GM21619 (cell line): ENCODE measurements around the gene SH3BP4.

Experiments
- ATAC-seq: cut with Tn5 transposase; IDR thresholded peaks from one replicate; pipeline ENCODE4 v1.9.1; 2021; ENCODE audit not compliant: unreplicated experiment

SH3BP4 gene

DNA sequence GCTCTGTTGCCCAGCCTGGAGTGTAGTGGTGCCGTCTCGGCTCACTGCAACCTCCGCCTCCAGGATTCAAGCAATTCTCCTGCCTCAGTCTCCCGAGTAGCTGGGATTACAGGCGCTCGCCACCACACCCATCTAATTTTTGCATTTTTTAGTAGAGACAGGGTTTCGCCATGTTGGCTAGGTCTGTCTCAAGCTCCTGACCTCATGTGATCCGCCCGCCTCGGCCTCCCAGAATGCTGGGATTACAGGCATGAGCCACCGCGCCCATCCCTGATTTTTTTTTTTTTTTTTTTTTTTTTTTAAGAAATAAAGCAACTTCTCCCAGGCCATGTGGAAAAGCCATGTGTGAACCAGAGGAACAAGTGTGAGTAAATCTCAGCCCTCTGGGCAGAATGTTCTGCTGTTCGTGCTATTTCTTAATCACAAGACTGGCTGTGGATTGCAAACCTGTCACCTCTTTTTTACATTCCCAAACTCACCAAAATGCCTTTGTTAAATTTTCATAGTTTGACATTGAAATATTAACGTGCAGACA is 6.4 kb upstream of the SH3BP4 start:
- ATAC-seq = no peak

DNA sequence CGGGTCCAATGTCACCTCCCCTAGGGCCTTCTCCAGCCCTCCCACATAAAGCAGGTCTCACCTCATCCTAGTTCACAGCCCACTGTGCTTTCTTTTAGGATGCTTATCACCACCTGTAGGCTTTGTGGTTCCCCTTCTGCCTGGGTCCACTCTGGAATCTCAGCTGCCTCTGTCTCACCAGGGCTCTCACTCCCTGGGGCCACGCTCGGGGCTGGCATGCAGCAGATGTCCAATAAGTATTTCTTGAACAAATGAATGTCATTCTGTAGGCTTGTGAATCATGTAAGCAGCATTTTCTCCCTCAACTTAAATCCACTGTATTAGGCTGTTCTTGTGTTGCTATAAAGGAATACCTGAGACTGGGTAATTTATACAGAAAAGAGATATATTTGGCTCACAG is 4.3 kb upstream of the SH3BP4 start:
- no peak for ATAC-seq

DNA sequence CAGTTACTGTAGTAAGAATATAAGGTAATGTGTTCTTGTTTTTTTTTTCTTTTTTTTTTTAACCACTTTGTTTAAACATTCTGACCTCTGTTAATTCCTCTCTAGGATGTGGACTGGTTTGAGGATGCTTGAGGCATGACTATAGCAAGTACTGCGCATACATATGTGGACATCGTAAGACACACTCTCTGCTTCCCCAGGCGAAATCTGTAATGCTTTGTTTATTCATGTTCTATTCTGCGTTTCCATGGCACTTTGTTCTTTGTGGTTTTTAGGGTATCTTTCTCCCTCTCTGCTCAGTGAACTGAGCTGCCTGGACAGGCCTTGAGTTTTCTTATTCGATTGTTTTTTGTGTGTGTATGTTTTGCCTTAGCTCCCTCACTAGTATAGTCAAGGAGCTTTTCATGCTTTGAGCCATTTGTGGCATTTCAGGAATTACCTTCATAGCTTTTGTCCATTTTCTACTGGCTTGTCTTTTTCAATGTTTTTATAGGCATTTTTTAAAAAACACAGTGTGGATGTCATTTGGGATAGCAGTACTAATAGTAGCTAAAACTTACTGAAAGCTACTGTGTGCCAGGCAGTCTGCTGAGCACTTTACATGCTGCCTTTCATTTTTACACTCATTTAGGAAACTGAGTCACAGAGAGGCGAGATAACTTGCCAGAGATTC is 1.9 kb upstream of the SH3BP4 start:
- ATAC-seq = no peak

DNA sequence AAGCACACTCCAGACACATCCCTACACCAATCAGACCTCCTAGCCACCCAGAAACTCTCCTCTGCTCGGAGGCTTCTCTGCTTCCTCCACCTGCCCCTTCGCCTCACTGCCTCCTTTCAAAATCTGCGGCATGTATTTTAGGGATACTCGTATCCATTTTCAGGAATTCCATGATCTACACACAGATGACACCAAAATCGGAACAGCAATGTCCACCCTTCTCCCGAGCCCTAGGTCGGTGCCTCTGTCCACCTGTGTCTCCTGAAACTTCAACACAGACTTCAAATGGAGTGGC is 1.4 kb upstream of the SH3BP4 start:
- no peak for ATAC-seq

DNA sequence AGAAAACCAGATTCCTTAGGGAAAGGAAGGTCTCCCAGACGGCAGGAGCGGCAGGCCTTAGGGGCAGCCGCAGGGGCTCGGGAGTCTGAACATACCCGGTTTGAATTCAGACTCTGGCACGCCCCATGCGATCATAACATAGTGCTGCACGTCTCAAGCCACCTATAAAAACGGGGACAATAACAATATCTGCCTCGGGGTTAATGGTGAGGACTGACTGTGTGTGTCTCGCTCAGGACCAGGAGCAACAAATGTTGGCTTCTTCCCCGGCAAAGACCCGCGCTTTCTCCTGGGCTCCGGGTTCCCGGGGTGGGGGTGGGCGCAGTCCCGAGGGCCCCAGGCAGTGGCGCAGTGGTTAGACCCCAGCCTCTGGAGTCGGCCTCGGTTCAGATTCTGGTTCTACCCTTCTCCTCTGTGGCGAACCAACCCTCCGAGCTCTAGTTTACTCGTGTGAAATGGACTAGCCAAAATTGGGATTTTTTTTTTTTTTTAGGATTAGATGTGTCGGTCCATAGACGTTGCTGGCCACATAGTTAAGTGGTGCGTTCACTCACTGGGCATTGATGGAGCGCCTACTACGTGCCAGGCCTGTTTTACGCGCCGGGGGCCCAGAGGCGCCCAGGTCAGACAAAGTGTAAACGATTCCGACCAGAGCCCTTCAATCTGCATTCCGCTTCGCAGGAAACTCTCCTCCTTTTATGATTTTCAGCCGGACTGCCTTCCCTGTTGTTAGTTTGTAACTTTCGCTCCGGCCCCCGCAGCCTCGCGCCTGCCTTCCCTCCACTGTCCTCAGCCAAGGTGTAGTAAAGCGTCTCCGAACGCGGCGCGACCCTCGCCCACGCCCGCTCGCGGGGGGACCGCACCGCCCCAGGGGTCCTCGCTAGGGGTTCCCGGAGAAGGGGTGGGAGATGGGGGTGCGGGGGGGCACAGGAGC is 820 bp upstream of the SH3BP4 start:
- ATAC-seq = no peak

DNA sequence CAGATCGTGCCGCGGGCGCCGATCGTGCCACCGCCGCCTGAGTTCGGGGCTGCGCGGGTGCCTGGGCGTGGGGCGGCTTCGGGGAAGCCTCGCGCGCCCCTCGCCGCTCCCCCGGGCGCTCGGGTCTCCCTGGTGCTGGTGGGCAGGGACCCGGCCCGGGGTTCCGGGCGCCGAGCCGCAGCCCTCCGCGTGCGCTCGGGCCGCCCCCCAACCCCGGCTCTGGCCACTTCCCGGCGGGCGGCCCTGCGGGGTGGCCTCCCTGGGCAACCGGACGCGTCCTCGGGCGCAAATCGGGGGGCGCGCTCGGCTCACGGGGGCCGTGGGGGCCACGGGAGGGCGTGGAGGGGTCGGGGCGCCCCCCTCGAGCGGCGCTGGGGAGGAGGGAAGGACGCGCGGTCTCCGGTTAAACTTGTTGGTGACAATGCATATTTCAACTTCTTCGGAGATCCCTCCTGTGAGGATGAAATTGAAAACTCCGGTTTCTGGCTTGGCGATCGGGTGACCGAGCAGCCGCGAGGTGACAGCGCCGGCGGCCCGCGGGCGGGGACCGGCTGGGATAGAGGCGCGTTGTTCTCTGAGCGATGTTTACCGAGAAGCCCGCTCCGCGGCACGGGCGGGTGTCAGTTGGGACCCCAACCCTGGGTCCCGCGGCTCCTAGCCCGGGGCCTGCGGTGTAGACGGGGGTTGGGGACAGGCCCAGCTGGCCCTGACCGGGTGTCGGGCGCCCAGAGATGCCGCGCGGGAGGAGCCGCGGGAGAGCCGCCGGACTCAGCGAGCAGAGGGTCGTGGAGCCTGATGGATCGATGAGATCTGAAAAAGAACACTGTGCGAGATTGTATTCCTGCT is 676 bp downstream of the SH3BP4 start:
- ATAC-seq = no peak

DNA sequence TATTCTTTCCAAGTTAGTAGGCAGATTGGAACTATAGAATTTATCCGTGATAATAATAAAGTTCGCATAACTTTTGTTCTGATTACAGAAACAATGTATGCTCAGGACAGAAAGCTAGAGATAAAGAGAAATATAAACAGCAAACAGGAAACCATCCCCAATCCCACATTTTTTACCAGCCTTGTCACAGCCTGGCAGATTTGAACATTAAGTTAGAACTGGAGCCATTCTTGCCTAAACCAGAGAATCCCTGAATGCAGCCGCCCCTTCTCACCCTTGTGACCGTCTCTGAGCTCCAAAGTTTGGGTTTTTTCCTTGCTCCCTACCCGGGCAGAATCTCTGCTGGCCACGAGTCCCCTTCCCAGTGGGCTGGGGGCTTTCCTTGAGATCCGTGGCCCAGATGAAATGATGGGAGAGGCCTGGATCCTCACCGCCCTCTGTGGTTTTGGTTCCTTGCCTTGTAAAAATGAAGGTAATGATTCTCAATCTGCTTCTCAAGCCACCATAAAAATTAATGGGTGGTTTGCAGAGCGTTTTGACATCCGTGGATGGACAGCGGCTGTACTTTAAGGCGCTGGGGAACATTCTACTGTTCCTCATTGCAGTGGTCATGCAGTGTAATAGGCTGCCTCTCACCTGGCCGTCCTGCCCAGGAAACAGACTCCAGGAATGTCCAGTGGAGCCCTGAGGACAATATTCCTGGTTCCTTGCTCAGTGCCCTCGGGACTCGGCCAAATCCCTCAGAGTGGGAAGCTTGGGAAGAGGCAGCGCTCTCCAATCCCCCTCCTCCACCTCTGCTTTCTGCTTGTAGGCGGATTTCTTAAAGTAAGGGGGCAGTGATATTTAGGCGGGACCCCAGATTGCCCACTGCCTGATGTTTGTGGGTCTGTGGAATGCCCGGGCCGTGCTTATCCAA is 1.6 kb downstream of the SH3BP4 start:
- no peak for ATAC-seq

DNA sequence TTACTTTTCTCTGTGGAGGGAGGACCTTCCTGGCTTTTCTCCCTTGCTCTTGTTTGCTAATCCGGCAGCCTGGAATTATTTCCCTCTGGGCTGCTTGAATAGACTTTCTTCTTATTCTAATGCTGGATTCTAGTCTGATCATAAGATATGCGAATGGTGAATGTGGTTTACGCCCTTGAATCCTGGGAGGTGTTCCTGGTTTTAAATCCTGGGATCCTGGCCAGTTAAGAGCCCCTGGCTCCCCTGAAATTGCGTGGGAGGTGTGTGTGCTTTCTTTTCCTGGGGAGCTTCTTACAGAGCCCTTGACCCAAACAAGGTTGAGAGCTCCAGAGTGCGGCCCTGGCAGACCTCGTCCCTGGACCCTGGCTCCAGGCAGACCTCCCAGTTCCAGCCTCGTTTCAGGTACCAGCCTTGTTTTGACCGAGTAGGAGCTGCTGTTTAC is 2.8 kb downstream of the SH3BP4 start:
- ATAC-seq = no peak

DNA sequence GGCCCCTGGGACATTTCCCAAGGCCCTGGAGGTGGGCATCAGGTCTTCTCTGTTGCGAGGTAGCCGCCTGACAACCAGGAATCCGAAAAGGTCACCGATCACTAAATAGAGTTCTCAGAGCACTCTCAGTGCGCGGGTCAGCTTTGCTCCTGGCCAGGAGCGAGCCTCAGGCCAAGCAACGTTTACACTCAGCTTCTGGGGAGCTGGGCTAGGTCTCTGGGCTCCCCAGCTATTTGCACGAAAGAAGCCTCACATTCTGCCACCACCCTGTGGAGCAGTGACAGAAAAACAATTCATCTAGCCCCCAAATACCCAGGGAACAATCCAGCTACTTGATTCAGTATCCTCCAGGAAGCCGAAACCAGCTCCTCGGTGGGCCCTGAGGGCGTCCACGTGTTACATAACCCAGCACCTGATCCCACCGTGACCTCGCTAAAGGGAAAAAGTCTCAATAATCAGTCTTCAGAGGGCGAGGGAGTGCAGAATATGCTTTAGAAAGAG is 3.3 kb downstream of the SH3BP4 start:
- no peak for ATAC-seq

DNA sequence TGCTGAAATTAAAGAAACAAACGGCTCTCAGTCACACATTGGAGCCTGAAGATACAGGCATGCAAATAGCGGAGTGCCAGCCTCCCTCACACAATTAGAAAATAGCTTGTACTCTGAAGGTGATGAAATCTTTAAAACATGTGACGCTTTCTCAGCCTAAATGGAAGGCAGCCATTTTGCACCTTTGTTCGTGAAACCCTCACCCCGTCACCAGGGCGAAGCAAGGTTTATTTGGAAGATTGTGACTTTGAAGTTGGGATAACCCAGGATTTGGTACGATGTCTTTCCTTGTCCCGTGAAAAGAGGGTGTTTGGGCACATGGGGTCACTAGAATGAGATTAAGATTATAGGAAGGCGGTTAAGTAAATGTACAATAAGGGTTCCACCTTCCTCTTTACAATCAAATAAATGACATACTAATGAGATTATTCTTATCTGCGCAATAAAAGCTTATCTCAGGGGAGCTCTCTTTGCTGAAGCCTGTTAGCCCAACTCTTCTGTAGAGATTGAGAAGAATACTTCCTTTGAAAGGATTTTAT is 4.2 kb downstream of the SH3BP4 start:
- ATAC-seq = no peak

DNA sequence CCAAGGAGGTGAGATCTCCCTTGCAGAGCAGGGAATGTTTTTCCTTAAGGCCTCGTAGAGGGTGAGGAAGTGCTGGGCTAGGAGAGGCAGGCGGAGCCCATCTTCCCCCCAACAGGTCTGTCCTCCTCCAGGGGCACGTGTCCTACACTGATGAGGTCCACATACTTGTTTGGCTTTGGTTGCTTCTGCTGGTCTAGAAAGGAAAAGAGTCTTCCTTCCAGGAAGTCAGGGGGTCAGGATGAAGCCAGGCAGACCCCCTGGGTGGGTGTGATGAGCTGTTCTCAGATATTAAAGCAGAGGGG is 6.0 kb downstream of the SH3BP4 start:
- ATAC-seq = no peak

DNA sequence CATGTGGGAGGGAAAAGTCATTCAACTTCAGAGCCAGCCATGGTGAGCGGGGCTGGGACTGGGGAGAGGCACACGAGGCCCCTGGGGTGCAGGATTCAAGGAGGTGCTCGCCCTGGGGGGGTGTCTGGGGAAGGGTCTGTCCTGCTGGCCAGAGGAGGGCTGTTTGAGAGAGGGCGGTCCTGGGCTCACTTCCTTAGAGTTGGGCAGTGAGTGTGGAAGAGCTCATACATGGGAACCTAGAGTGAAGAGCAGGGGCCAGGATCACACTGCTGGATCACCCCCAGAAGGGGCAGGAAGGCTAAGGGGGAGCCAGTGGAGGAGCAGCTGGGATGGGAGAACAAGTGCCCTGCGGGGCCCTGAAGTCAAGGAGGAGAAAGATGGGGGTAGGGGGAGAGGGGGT is 6.5 kb downstream of the SH3BP4 start:
- no peak for ATAC-seq

DNA sequence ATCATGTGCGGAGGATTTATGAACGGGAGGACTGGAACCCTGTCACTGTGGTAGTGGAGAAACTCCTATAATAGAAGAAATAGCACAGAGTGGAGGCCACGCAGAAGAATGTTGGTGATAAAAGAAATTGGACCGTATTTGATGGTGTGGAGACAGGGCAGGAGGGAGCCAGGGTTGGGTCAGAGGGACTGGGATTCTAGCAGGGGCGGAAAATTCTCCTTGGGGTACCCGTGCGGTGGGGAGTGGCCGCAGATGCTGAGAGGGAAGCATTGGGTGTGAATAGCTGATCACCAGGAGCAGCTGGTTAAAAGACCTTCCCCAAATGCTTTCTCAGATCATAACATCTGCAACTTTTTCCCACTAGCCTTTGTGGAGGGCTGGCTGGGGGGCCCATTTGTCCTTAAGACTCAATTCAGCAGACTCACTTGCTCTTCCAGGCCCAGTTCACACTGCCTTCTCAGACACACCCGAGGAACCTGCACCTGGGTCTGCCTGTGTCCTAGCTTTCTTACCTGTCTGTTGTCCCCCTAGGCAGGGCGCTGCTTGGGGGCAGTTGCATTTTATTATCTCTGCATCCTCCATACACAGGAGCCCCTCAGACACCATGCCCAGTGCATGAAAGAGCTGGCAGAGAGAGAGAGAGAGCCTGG is 7.1 kb downstream of the SH3BP4 start:
- ATAC-seq = no peak

DNA sequence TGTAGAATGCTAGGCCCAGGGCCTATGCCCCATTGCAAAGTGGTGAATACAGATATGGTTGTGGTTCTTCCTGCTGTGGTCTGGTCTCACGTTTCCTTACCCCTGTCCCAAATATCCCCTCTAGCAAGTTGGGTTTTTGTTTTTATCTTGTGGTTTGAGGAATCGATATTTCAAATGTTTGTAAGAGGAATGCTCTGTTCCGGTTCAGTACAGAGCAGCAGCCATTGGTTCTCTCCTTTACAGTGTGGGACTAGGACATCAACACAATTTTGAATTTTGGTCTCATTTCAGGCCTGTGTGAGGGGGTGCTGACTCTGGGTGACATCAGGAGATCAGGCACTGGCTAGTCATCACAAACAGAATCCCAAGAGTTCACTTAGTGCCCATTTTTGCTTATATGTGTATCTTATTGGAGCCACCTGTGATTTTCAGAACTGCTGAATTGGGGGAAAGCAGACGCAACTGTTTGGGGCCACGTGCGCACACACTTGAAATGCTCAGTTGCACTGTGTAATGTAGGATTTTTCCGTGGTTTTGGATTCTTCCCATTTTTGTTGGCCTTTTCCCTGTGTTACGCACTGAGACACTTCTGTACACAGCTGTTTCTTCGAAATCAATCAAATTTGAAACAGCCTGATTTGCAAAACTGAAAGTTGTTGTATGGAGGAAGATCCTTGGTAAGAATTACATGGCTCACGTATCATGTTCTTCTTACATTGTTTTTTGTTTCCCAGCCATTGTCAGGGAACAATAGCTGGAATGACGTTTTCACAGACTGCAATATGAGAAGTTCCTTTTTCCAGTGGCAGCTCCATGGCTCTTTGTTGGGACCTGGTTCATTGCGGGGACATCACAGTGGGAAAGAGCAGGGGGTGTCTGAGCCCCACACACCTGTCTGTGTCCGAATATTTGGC is 8.6 kb downstream of the SH3BP4 start:
- no peak for ATAC-seq

DNA sequence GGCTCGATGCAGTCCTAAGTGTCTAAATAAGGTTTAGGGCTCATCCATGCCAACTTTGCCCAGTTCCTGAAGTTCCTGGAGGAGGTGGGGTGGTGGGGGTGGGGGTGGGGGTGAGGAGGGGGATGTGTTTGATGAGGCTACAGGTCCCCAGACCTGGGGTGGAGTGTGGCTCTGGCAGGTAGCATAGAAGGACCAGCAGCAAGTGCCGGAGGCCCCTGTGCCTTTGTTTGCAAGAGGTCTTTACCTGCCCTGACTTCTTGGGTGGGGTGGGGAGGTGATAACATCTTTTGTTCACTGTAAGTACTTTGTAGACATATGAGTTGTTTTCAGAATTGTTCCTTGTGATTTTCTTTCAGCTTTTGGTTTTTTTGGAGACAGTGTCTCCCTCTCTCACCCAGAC is 10.0 kb downstream of the SH3BP4 start:
- no peak for ATAC-seq

DNA sequence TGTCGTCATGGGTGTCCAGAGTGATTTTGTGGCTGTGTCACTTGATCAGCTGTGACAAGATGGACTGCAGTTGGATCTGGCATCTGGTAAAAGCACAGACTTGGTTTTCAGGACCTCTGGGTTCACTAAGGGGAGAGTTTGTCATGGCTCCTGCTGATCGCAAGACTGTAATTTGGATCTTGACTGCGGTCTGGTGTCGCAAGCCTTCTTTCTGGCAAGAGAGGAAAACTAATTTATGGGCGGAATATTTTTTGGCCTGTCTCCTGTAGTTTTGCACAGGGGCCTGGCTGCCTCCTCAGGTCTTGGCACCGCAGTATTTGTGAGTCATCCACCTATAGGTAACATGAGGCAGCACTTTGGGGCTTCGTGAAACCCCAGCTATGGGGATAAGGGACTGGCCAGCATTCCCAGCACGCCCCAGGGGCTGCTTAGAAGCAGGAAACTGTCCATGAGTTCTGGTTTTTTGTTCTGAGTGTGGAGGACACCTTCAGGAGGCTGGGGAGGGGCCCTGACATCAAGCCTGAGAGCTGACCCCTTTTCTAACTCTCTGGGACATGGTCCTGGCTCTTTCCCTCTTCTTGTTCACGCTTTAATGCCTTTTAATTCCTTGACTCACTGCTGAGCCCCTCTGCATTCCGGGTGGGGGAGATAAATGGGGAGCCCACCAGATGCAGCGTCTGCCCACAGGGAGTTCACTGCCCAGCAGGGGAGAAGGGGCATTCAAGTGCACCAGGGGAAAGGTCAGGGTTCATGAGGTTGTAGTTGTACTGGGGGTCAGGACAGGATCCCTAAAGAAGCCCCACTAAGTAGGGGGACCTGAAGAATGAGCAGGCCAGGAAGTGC is 12.2 kb downstream of the SH3BP4 start:
- no peak for ATAC-seq

DNA sequence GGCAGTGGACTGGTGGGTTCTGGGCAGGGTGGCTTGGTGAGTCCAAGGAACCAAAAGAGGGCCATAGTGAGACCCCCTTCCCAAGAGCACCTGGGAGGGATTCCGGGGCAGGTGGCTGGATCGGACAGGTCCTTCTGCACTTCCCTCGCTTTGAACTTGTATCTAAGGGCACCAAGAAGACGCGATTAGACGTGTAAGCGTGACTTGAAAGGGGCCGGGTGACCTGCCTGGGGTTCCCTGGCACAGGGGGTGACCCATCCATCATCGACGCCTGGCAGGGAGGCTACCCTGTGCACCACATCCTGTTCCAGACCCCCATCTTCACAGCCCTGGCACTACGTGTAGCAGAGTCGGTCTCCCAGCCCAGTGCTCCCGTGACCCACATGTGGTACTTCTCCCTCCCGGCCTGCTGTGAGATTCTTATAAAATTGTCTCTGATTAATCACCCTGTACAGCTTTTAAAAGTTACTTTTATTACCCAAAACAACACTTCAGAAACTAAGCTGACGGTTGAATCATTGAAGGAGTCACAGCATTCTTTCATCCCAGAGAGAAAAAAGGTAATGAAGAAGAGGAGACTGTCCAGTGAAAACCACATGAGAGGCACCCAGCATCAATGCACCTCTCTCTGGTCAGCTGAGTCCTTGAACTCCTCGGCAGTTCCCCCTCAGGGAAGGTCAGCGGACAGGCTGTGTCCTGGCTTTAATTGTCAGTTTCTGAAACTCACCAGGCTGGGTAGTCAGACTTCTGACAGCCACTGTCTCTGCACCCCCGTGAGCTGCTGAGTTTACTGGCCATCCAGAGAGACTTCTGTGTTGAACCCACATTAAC is 13.0 kb downstream of the SH3BP4 start:
- no peak for ATAC-seq
